EH (cell line): Measurements from ENCODE around the gene C1QTNF9.
A peak's percentile ranks its signal among the peaks of the same experiment; 100 is the strongest.
"Not testable (repeated sequence)": the region's sequence is repeated elsewhere in the genome, so short reads cannot be mapped to it uniquely, and the experiment has no call there.

Experiments
- DNase-seq: peaks from one replicate; pipeline ENCODE4 v3.0.0-alpha.2; 2015; ENCODE audit warnings: low read depth

Gene C1QTNF9

GRCh38 chr13:24281188-24282008, 28.0 kb upstream of the C1QTNF9 start:
- no peak for DNase-seq

GRCh38 chr13:24282256-24282655, 27.1 kb upstream of the C1QTNF9 start:
- no peak for DNase-seq

GRCh38 chr13:24284889-24285565, 24.4 kb upstream of the C1QTNF9 start:
- no peak for DNase-seq

GRCh38 chr13:24286624-24287023, 22.8 kb upstream of the C1QTNF9 start:
- DNase-seq: no peak

DNA sequence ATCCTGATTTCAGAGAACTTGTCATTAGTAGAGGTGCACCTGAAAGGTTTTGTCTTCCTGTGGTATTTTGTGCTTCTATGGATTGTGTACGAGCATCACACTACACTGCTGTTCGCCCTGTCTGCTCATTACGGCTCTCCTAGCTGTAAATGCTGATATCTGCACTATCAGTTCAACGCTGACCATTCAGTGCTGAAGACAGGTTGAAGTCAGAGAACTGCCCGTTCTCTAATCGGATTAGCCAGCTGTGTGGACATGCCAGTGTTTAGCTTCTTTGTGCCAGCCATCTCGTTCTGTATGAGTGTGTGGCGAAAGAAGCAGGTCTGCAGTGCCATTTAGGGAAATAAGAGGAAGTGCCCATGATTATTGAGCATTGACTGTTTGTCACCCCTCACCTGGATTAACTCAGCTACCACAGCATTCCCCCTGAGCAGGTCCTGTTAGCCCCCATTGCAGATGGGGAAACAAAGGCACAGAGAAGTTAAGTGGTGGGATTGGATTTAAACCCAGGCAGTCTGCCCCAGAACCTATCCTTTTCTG, 21.6 kb upstream of the C1QTNF9 start:
- DNase-seq: no peak

DNA sequence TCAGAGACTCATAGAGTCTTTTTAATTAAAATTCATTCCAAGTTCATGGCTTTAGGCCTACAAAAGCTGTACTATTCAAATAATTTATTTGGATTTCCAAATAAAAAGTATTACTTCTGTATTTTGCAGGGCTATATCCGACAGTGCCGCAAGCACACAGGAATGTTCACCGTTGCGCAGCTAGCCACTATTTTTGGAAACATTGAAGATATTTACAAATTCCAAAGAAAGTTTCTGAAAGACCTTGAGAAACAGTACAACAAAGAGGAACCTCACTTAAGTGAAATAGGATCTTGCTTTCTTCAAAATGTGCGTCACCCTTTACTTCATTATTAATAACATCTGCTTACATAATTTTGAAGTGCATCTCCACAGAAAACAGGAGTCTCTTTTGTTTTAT, 20.5 kb upstream of the C1QTNF9 start:
- peak; percentile 83 for DNase-seq

DNA sequence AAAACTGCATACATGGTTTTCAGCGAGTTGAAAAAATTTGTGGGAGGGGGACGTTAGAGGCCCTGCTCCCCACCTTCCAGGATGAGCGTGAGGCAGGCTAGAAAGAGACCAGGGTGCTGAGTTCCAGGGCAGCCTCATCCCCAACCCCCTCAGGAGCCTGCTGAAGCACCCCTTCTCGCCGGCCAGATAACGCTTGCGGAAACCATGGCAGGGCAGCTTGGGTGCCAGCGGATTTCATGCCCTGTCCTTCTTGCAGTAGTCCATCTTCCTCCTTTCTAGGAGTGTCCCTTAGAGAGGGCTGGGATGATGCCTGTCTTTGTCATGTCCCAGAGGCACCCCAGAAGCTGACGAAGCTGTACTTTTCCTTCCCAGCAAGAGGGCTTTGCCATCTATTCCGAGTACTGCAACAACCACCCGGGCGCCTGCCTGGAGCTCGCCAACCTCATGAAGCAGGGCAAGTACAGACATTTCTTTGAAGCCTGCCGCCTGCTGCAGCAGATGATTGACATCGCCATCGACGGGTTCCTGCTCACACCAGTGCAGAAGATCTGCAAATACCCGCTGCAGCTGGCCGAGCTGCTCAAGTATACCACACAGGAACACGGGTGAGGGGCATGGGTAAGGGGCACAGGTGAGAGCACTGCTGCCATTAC, 19.0 kb upstream of the C1QTNF9 start:
- DNase-seq: no peak

DNA sequence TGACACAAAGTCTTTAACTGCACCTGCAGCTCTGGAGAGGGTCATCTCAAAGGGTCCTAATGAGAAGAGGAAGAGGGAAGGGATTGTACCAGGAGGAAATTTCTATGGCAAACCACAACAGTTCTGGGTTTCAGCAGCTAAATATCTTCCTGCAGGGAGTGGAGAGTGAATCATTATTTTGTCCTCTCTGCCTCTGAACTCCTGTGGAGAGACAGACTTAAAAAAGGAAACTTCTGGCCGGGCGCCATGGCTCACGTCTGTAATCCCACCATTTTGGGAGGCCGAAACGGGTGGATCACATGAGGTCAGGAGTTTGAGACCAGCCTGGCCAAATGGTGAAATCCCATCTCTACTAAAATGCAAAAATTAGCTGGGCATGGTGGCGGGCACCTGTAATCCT, 16.9 kb upstream of the C1QTNF9 start:
- no peak for DNase-seq

- no peak for DNase-seq
Observed at GRCh38 chr13:24293746-24294145, 15.6 kb upstream of the C1QTNF9 start.

- no peak for DNase-seq
Observed at GRCh38 chr13:24299488-24300114, 9.8 kb upstream of the C1QTNF9 start.

GRCh38 chr13:24301434-24301833, 7.9 kb upstream of the C1QTNF9 start:
- DNase-seq: no peak

DNA sequence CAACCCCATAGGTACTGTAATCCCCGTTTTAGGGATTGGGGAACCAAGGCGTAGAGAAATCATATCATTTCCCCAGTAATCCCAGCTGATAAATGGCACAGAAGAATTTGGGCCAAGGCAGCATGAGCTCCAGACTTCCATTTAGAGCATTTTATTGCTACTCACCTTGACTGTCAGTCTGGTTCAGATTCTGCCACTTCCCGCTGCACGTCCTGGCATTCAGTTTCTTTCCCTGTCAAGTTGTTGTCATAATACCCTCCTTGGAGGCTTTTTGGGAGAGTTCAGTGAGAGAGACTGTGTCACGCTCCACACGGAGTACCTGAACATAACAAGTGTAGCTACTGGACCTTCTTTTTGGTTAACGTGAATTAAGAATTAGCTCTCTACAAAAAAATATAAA, 7.5 kb upstream of the C1QTNF9 start:
- no peak for DNase-seq

GRCh38 chr13:24304620-24305019, 4.8 kb upstream of the C1QTNF9 start:
- DNase-seq: no peak

- DNase-seq: peak; percentile 78
Observed at GRCh38 chr13:24306632-24307031, 2.7 kb upstream of the C1QTNF9 start.

DNA sequence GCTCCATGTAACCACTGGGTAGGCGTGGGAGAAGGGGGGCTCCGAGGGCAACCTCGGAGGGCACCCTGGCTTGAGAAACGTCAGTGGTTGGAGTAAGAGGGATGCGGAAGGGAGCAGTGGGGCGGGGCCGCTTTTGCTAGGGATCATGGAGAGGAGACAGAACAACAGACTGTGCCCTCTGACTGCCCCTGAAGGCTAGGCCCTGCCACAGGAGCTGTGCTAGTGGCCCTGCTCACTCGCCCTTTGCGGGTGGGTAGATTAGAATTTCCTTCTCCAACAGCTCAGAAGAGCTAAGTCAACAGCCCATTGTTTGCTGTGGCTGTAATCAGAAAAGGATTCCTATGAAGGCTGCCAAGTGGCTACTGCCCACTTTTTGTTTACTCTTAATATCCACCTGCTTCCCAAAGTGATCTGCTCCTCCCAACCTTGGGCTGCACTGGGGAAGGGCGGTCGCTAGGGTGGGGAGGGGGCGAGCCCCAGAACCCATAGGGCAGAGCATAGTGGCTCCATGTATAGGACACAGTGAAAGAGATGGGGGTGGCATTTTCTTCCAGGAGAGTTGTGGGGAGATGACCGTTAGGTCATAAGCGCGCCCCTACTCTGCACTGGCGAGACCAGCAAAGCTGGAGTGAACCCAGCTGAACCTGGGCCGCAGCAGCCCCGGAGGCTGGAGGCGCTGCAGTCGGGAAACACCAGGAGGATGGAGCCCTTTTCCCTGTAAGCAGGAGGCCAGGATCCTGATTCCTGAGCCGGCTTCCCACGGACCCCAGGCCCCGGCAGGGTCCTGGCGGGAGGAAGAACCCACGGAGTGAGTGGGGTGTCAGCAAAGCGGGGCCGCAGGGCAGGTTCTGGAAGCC, 1.9 kb upstream of the C1QTNF9 start:
- no peak for DNase-seq

- DNase-seq: no peak
Observed at GRCh38 chr13:24308068-24308445, 1.3 kb upstream of the C1QTNF9 start.

- DNase-seq: no peak
Observed at GRCh38 chr13:24308488-24309020, 826 bp upstream of the C1QTNF9 start.

- peak; percentile 38 for DNase-seq
Observed at GRCh38 chr13:24313439-24313838, 4.1 kb downstream of the C1QTNF9 start.

DNA sequence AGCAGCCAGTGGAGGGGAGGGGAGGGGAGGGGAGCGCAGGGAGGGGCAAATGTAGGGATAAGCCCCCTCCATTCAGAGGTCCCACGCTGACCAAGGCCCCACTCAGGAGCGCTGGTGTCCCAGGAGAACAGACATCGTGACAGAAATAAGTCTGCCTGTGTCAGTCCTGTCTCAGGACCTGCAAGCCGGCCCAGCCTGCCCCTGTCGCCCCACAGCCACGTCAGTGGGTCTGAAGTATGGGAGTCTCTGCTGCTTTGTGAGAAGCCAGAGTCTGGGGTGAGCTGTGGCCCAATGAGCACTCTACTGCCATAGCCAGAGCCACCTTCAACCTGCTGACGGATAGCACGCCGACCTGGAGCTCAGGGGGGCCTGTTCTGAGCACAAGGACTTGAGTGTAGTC, 8.5 kb downstream of the C1QTNF9 start:
- not testable (repeated sequence) for DNase-seq

GRCh38 chr13:24318878-24319277, 9.5 kb downstream of the C1QTNF9 start:
- not testable (repeated sequence) for DNase-seq

DNA sequence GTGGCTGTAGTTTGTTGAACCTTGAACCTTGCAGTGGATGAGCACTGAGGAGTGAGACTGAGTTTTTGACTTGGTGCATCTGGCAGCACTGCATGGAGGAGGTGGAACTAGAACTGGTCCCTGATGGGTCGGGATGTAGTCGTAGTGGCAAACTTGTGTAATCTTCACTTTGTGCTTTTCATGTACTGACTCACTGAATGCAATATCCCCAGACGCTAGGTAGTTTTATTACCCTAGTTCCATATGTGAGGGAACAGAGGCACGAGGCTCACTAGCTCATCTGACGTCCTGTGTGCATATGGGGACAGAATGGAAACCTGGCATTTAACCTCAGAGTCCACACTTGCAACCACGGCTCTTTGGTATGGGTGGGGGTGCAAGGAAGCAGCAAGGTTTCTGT, 10.3 kb downstream of the C1QTNF9 start:
- DNase-seq: not testable (repeated sequence)
